BE2C (cell line): ENCODE data around the gene EVA1A.

ENCODE experiments used
- DNase-seq: peaks from one replicate; pipeline ENCODE4 v3.0.0-alpha.2; 2020
- H3K27me3 ChIP-seq: fragments of 250-450 bp; sonication (Bioruptor Pico); 2 replicates; pipeline ENCODE4 v1.5.1; 2020; ENCODE audit warnings: mild to moderate bottlenecking
- H3K36me3 ChIP-seq: fragments of 250-450 bp; sonication (Bioruptor Pico); 2 replicates; pipeline ENCODE4 v1.5.1; 2020; ENCODE audit warnings: mild to moderate bottlenecking
- H3K4me1 ChIP-seq: fragments of 250-450 bp; sonication (Bioruptor Pico); 2 replicates; pipeline ENCODE4 v1.5.1; 2020
- H3K4me3 ChIP-seq: 2 replicates; pipeline ENCODE4 v1.5.1; 2011; ENCODE audit warnings: low read depth, low read length
- H3K9me3 ChIP-seq: fragments of 250-450 bp; sonication (Bioruptor Pico); 2 replicates; pipeline ENCODE4 v1.5.1; 2020
- TF ChIP-seq, protein P1 (sequence below): IDR thresholded peaks from 2 replicates; pipeline ENCODE4 v1.5.1; 2012; ENCODE audit warnings: mild to moderate bottlenecking, low read depth, low read length

EVA1A gene

GRCh38 chr2:75600461-75601011, 39.8 kb upstream of the EVA1A start:
- Histone ChIP-seq H3K4me3 (no peak overlapping the region), H3K36me3 (no peaks in the 10 kb centered on the region), H3K27me3 (no peaks in the 10 kb centered on the region), H3K4me1 (no peaks in the 10 kb centered on the region), H3K9me3 (no peaks in the 10 kb centered on the region)
- DNase-seq = no peak
- TF ChIP-seq, protein P1, sequence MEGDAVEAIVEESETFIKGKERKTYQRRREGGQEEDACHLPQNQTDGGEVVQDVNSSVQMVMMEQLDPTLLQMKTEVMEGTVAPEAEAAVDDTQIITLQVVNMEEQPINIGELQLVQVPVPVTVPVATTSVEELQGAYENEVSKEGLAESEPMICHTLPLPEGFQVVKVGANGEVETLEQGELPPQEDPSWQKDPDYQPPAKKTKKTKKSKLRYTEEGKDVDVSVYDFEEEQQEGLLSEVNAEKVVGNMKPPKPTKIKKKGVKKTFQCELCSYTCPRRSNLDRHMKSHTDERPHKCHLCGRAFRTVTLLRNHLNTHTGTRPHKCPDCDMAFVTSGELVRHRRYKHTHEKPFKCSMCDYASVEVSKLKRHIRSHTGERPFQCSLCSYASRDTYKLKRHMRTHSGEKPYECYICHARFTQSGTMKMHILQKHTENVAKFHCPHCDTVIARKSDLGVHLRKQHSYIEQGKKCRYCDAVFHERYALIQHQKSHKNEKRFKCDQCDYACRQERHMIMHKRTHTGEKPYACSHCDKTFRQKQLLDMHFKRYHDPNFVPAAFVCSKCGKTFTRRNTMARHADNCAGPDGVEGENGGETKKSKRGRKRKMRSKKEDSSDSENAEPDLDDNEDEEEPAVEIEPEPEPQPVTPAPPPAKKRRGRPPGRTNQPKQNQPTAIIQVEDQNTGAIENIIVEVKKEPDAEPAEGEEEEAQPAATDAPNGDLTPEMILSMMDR = no peak

GRCh38 chr2:75598589-75599155, 37.9 kb upstream of the EVA1A start:
- Histone ChIP-seq H3K9me3 (no peaks in the 10 kb centered on the region), H3K27me3 (no peaks in the 10 kb centered on the region), H3K4me1 (no peaks in the 10 kb centered on the region), H3K4me3 (no peak overlapping the region), H3K36me3 (no peaks in the 10 kb centered on the region)
- DNase-seq = no peak
- TF ChIP-seq, protein P1 = no peak

DNA sequence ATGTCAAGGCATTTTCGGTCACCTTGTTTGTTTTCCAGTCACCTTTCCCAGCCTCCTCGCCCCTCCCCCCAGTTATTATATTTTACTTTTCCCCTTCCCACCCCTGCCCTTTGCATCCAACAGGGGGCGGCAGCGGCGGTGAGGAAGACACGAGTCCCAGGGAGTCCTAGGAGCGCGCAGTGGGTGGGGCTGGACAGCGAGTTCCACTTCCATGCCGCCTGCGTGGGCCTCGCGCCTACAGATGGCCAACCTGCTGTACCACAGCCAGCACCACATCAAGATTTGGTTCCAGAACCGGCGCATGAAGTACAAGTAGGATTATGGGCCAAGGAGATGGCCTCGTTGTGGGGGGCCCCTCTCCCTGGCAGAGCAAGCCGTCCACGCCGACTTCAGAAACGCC, 37.2 kb upstream of the EVA1A start:
- no peak for DNase-seq
- Histone ChIP-seq H3K36me3 (no peaks in the 10 kb centered on the region), H3K27me3 (no peaks in the 10 kb centered on the region), H3K4me1 (no peaks in the 10 kb centered on the region), H3K9me3 (no peaks in the 10 kb centered on the region), H3K4me3 (no peak overlapping the region)
- TF ChIP-seq, protein P1 = no peak

DNA sequence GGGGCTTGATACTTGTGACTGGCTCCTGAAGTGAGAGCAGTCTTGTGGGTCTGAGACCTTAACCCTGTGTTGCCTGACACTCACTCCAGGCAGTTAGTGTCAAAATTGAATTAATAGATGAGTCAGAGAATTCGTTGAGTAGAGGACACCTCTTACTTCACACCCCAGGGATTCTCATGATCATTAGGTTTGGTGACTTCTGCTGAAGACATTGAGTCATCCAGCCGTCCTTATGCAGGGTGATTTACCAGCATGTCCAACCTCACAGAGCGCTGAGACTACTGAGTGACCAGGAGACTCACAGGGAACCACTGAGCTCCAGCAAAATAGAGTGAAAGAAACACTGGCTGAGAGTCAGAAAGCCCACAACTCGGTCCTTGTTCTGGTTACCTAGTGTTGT, 36.0 kb upstream of the EVA1A start:
- Histone ChIP-seq H3K36me3 (no peaks in the 10 kb centered on the region), H3K27me3 (no peaks in the 10 kb centered on the region), H3K4me3 (no peak overlapping the region), H3K4me1 (no peaks in the 10 kb centered on the region), H3K9me3 (no peaks in the 10 kb centered on the region)
- DNase-seq = no peak
- TF ChIP-seq, protein P1 = no peak

DNA sequence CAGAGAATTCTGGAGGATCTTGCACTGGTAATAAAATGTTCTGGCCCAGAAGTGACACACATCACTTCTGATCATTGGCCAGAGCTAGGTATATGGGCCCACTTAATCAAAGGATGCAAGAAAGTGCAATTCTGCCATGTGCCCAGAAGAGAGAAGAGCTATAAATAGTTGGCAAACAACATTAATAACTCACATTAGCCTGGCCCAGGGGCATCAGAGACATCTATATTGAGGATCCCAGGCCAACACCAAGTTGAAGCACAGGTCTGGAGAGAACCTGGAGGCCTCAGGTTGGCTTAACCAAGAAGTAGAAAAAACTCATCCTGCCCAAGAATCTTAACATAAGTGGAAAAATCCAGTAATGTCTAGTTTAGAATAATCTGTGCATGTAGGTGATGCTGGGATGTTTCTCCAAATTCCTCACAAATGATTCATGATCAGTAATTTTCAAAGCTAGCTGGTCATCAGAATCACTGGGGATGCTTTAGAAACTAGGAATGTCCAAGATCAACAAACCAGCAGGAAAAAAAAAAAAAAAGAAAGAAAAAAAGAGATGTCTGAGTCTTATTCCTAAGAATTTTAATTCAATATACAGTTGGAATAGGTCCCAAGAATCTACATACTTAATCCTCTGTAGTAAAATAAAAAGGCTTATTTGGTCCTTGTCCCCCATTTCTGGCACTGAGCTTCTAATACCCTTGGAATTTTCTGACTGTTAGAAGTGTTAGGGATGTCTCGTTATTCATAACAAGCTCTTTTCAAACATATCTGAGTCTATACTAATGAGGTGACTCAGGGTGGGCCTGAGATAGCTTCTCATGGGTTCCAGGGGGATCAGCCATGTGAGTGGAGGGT, 35.0 kb upstream of the EVA1A start:
- H3K4me3 ChIP-seq = no peak overlapping the region
- H3K9me3 ChIP-seq = no peaks in the 10 kb centered on the region
- H3K4me1 ChIP-seq = no peaks in the 10 kb centered on the region
- no peaks in the 10 kb centered on the region for H3K27me3 ChIP-seq
- TF ChIP-seq, protein P1 = no peak
- no peak for DNase-seq
- H3K36me3 ChIP-seq = no peaks in the 10 kb centered on the region

- TF ChIP-seq, protein P1 = no peak
- no peaks in the 10 kb centered on the region for H3K9me3 ChIP-seq
- no peak for DNase-seq
Measured at GRCh38 chr2:75594596-75594995, 33.9 kb upstream of the EVA1A start.

More at GRCh38 chr2:75594596-75594995, 33.9 kb upstream of the EVA1A start:
- Histone ChIP-seq H3K36me3 (no peaks in the 10 kb centered on the region), H3K4me1 (no peaks in the 10 kb centered on the region), H3K27me3 (no peaks in the 10 kb centered on the region), H3K4me3 (no peak overlapping the region)
